KOPT-K1 (cell line): ENCODE results near the gene TRIM63.
A peak's percentile ranks its signal among the peaks of the same experiment; 100 is the strongest.

Experiments used
- H3K27ac ChIP-seq: fragments of 200-600 bp; sonication (generic); 2 replicates; pipeline ENCODE4 v1.5.1; 2016; ENCODE audit warnings: antibody characterized with exemption, mild to moderate bottlenecking, low read depth, low read length; ENCODE audit not compliant: poor library complexity, severe bottlenecking
- H3K36me3 ChIP-seq: fragments of 200-600 bp; sonication (generic); 2 replicates; pipeline ENCODE4 v1.5.1; 2017; ENCODE audit warnings: antibody characterized with exemption, mild to moderate bottlenecking, low read length, moderate library complexity; ENCODE audit not compliant: insufficient read depth
- H3K9me3 ChIP-seq: fragments of 200-600 bp; sonication (generic); 2 replicates; pipeline ENCODE4 v1.5.1; 2017; ENCODE audit warnings: antibody characterized with exemption, low read length, mild to moderate bottlenecking; ENCODE audit not compliant: insufficient read depth, poor library complexity, severe bottlenecking

TRIM63 gene

DNA sequence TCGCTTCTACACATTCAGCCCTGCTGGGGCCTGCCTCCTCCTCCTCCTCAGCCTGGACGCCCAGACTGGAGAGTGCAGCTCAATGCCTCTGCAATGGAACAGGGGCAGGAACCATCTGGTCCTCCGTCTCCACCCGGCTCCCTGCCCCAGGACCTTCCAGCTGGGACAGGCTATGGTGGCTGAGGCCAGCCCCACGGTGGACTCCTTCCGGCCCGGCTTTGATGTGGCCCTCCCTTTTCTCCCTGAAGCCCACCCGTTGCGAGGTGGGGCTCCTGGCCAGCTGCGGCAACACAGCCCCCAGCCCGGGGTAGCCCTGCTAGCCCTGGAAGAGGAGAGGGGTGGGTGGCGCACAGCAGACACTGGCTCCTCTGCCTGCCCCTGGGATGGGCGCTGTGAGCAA is 44.4 kb downstream of the TRIM63 start:
- Histone ChIP-seq H3K27ac (no peak overlapping the region), H3K9me3 (no peaks in the 10 kb centered on the region), H3K36me3 (no peaks in the 10 kb centered on the region)

DNA sequence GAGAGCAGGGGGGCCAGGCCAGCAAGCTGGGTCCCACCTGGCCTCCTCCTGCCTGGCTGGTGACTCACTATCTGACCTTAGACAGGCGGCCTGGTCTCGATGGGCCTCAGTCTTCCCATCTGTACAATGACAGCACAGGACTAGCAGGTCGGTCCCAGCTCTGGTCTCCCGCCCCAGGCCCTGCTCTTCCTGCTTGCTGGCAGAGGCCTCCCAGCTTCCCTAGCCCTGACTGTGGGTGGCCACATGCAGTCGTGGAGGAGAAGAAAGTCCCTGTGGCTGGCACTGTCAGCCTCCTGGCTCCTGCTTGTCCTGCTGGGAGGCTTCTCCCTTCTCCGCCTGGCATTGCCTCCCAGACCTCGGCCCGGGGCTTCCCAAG is 45.0 kb downstream of the TRIM63 start:
- Histone ChIP-seq H3K27ac (no peak overlapping the region), H3K9me3 (no peaks in the 10 kb centered on the region), H3K36me3 (no peaks in the 10 kb centered on the region)

DNA sequence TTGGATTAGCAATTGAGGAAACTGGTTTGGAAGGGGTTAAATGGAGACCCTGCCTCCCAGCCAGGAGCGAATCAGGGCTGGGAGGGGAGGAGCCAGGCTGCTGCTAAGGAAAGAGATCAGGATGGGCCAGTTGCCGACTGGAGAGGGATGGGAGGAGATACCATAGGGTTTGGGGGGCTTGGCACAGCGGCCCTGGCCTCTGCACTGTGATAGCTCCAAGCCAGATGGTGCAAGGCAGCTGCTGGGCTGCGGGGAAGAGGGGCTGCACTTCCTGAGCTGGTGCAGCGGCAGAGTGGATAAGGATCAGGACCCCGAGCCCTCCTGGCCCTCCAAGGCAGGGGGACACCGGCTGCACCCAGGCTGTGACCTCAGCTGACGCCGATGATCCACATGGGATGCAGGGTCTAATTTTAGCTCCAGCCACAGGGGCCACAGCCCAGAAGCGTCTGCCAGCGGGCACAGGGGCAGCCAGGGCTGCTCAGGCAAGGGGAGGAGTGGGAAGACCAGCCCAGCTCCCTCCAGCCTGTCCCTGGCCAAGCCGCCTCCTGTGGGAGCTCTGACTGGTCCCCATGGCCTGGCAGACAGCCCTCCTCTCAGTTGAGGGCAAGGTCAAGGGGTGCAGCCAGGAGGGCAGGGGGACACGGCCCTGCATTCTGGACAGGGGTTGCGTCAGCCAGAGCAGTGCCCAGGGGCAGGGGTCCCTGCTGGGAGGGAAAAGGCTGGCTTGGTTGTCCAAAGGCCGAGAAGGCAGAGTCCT is 45.6 kb downstream of the TRIM63 start, which contains the start of gene EXTL1:
Gene EXTL1 (plus strand): TSS at position 129 of the 757 bp plus-strand sequence. CDS start 872 bp downstream, outside the sequence.
- Histone ChIP-seq H3K36me3 (no peaks in the 10 kb centered on the region), H3K9me3 (no peaks in the 10 kb centered on the region), H3K27ac (no peak within 1 kb of the TSS)

DNA sequence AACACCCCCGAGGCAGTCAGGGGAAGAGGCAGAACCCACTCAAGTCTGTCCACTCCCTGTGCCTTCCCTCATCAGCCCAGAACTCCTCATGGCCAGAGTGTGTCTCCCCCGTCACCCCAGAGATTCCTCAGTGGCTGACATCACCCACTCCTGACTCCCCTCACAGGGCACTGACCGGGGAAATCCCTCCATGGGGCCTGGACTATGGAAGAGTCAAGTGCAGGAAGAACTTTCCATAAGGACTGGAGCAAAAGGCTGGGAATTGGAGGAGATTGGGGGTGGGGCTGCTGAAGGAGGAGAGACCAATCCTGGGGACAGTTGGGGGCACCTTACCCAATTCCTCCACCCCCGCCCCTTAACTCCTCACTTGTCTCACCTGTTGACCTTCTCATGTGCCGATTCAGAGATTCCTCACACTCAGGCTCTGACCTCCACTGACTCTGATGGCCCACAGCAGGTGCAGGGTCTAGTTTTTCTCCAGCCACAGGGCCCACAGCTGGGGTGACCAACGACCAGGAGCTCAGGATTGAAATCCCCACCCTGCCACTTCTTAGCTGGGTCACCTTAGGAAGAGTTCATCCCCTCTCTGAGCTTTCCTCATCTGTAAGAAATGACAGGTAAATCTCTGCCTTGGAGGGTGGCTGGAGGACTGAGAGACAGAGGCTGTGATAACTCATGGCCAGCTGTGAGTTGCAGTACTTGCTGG is 46.3 kb downstream of the TRIM63 start:
- no peak overlapping the region for H3K27ac ChIP-seq
- H3K9me3 ChIP-seq: no peaks in the 10 kb centered on the region
- no peaks in the 10 kb centered on the region for H3K36me3 ChIP-seq

DNA sequence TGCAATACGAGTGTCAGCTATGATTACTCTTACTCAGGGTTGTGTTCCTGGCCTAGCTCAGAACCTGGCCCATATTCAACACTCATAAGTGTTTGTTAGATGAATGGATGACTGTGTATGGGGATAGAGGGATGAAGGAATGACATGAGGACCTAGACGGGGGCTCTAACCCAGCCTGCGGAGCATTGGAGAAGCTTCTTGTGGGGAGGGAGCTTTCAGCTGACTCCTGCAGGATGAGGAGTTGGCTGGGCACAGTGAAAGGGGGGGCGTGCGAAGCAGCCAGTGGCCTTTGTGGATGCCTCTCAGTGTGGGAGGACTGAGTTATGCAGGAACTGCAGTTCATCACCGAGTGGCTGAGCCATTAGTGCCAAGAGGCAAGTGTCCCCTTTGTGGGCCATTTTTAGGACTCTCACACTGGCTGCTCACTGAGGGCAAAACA is 47.1 kb downstream of the TRIM63 start:
- Histone ChIP-seq H3K9me3 (no peaks in the 10 kb centered on the region), H3K36me3 (no peaks in the 10 kb centered on the region), H3K27ac (no peak overlapping the region)

DNA sequence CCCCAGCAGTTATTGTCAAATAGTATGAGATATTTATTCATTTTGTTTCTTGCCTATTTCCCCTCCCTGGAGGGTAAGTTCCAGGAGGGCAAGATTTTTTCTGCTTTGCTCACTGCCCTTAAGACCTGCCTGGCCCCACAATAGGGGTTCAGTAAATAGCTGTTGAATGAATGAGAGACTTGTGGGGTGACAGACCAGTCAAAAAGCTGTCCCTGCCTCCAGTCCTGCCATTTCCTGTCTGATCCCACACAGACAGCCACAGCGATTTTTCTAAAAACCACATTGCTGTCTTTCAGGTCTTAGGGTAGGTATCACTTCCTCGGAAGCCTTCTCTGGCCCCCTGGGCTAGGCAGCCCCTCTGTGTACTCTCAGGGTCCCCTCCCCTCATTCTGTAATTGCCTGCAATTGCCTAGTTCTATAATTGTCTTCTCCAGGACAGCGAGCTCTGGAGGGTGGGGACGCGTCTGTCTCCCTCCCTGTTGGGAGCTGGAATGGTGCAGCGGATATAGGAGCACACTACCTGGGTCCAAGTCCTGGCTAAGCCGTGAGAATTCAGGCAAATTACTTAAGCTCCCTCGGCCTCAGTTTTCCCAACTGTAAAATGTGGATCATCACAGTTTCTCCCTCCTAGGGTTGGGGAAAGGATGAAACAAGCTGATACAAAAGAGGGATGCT is 47.7 kb downstream of the TRIM63 start:
- no peaks in the 10 kb centered on the region for H3K9me3 ChIP-seq
- no peak overlapping the region for H3K27ac ChIP-seq
- H3K36me3 ChIP-seq: no peaks in the 10 kb centered on the region

DNA sequence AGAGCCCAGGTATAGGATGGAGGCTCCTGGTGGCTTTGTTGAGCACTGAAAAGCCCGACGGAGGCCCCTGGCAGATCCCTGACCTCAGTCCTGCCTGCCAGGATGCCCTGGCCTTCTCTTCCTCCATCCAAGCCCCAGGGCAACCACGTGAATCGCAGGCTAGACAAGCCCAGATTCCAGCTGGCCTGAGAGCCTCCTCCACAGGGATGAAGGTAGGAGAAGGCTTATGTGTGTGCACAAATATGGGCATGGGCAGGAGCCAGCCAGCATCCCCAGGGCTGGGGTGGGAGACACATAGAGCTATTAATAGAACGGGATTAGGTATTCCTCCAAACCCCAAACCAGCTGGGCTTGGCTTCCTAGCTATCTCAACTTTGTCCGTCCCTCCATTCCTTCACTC is 49.8 kb downstream of the TRIM63 start:
- Histone ChIP-seq H3K36me3 (no peaks in the 10 kb centered on the region), H3K9me3 (no peaks in the 10 kb centered on the region), H3K27ac (peak overlapping the region; percentile 58)

DNA sequence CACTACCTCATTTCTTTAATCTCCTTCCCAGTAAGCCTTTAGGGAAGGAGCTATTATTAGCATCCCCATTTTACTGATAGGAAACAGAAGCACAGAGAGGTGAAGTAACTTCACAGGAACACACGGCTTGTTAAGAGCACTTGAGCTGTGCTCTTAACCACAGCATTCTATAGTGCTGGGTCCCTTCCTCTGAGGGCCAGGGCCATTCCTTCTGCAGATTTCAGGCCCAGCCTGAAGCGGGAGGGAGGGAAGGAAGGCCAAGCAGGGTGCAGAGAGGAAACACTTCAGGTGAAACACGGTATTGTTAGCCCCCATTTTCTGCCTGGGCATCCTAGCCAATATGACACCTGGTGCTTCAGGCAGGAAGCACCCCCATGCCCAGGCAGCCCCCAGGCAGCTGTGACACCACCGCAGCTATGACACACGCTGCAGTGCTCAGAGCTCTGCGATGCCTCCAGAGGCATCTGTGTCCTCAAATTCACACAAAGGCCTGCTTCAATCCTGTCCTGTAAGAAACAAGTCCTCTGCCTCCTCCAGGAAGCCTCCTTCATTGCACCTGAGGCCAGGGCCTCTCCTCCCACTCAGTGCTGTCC is 50.4 kb downstream of the TRIM63 start:
- Histone ChIP-seq H3K27ac (peak overlapping the region; percentile 58), H3K9me3 (no peaks in the 10 kb centered on the region), H3K36me3 (no peaks in the 10 kb centered on the region)

DNA sequence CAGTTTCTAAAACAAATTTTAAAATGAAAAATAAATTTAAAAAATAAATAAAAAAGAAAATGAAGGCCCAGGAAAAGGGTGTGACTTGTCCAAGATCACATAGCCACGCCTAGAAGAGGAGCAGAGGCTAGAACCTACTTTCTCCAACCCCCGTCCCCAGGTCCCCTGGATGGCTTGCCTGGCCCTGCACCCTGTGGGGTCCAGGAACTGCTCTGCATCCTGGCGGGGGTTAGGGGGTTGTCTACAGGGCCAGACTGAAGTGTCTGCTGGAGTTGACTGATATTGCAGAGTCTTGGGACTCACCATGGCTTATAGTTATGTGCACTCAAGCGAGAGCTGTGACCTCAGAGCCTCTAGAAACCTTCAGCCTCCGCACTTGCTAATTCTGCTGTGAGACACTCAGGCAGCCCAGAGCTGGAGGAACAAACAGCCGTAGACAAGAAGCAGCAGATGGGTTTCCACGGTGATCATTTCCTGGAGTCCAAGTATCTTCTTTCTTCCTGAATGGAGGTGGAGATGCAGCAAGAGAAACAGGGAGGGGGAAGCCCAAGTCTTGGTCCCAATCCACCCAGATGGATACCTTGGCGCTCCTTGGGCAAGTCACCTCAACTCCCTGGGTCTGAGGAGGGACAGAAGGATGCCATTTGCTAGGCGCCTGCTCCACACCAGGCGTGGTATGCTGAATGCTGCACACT is 51.0 kb downstream of the TRIM63 start:
- H3K36me3 ChIP-seq: no peaks in the 10 kb centered on the region
- no peaks in the 10 kb centered on the region for H3K9me3 ChIP-seq
- peak overlapping the region; percentile 58 for H3K27ac ChIP-seq

DNA sequence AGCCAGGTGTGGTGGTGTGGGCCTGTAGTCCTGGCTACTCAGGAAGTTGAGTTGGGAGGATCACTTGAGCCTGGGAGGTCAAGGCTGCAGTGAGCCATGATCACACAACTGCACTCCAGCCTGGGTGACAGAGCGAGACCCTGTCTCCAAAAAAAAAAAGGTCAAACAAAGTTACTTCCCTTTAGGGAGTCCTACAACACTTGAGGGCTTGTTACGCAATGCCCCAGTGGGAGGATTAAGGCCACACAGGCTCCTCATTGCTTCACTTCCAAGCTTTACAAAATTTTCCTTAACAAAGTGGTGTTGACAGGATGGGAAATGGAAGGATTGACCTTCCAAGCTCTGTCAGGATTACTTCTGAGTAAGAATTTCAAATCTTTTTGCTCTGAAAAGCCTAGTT is 52.1 kb downstream of the TRIM63 start:
- Histone ChIP-seq H3K9me3 (no peaks in the 10 kb centered on the region), H3K36me3 (no peaks in the 10 kb centered on the region), H3K27ac (no peak overlapping the region)

DNA sequence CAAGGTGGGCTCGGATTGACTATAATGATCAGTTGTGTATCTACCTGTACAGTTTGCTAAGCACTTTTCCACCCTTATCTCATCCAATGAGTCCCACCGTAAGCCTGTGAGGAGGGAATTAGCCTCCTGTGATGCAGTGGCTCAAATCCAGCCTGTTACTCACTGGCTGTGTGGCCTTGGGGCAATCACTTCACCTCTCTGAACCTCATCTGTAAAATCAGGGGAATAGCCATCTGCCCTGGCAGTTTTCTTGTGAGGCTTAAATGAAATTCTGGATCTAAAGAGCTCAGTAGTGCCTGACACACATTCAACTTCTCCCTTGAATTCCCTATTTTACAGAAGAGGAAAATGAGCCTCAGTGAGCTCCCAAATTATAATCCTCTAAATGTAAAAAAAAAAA is 53.3 kb downstream of the TRIM63 start:
- Histone ChIP-seq H3K27ac (no peak overlapping the region), H3K9me3 (no peaks in the 10 kb centered on the region), H3K36me3 (no peaks in the 10 kb centered on the region)

DNA sequence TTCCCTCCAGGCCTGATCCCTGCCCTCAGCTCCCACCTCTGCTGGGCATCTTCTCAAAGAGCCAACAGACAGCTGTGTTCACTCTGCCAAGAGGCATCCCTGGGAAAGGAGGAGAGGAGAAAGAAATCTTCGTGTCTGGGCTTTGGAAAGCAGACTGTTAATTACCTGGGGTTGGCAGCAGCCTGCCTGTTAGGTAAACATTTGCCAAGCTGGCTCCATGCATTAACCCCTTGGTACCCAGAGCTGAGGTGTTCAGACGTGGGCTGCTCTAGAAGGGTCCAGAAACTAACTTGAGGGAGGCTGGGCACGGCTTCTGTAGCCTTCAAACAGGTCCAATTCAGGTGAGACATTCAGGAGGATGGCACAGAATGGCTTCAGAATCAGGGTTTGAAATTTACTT is 54.6 kb downstream of the TRIM63 start:
- no peaks in the 10 kb centered on the region for H3K9me3 ChIP-seq
- no peaks in the 10 kb centered on the region for H3K36me3 ChIP-seq
- H3K27ac ChIP-seq: no peak overlapping the region

DNA sequence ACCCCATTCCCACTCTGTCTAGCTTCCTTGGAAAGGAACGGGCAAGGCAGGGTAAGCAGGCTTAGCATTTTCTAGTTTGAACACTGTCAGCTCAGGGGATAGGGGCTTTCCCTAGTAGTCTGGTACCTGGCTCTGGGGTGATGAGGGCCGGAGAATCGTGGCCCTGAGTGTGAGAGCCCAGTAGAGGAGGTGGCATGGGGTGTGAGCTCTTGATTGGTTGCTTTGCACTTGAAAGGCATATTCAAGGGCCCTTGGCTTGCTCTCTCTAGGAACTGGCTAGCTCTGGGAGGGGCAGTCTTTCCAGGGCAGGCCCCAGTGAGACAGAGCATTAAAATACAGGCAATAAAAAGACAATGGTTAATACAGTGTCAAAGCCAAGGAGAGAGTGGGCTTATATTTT is 56.6 kb downstream of the TRIM63 start:
- no peaks in the 10 kb centered on the region for H3K36me3 ChIP-seq
- H3K9me3 ChIP-seq: no peaks in the 10 kb centered on the region
- no peak overlapping the region for H3K27ac ChIP-seq

DNA sequence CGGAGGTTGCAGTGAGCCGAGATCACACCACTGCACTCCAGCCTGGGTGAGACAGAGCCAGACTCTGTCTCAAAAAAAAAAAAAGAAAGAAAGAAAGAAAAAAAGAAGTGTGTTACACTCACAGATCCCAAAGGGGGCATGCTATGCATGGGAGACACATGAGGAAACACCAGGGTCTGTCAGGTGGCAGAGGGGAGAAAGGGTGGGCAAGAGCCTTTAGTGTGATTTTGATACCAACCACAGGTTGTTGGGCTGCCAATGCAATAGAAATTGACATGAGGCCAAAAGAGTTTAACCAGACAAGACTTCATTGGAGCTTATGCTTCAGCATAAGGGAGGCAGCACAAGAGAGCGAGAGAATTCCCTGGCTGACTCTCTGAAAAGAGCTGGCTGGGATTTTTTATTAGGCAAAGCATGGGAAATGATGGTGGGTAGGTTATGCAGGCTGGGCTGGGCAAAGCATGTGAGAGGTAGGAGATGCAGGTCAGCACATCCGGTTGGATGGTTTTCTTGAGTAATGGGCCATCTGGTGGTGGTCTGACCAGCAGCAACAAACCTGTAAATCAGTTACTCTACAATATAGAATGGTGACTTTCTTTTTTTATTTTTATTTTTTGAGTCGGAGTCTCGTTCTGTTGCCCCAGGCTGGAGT is 57.5 kb downstream of the TRIM63 start:
- no peak overlapping the region for H3K27ac ChIP-seq
- H3K36me3 ChIP-seq: no peaks in the 10 kb centered on the region
- H3K9me3 ChIP-seq: no peaks in the 10 kb centered on the region
